ENCODE data around the gene GOLGA7B. TPM values are rescaled to one million over a fixed set of nuclear protein-coding genes. Genes with fewer than 3 reads are reported as not detected.

Gene GOLGA7B
- total and polyA plus RNA-seq, 2 donors (not counting 3 experiments of a cell fraction or from before 2014, with no cell fraction given) = 0.03 TPM; not detected in 1

- peaks cover 3 to 10% of the 10 kb centered on the region in 2 experiments for H3K27me3 ChIP-seq (ENCODE audit: control insufficient read depth in 2 of 2, insufficient read depth in 2 of 2, low read length in 2 of 2)
- H3K27ac ChIP-seq (ENCODE audit: insufficient read depth, low read depth, low read length) = no peak overlapping the region
- H3K4me2 ChIP-seq (ENCODE audit: insufficient read depth, low read length) = no peak overlapping the region
- ChIA-PET CTCF (interaction anchor here (1.2 to 1.3 kb wide), 2 partner anchors 198 to 211 kb away, joined by 3 read pairs; no protein-coding TSS in a partner anchor), POLR2A (no interaction called here)
- no peak overlapping the region for H3K4me3 ChIP-seq (replicated peaks in 1 of 3; ENCODE audit: insufficient read depth in 1 of 3, low read depth in 1 of 3, low read length in 3 of 3)
- H3K36me3 ChIP-seq (ENCODE audit: control insufficient read depth in 2 of 2, extremely low read depth in 1 of 2, insufficient read depth in 2 of 2, low read length in 2 of 2) = no peaks in the 10 kb centered on the region
- intact Hi-C loops (cut with micrococcal nuclease) = no loop called here
- H3K9ac ChIP-seq (replicated peaks; ENCODE audit: extremely low read depth, insufficient read depth, low read length) = no peak overlapping the region
- no peak for TF ChIP-seq MYC (IDR thresholded peaks at IDR 0.05; ENCODE audit: low read depth, low read length)
- no peak for TF ChIP-seq CTCF (IDR thresholded peaks at IDR 0.05; ENCODE audit: extremely low read depth in 1 of 2, insufficient read depth in 1 of 2, low read depth in 1 of 2, low read length in 2 of 2)
- no peak for TF ChIP-seq EZH2 (IDR thresholded peaks at IDR 0.05; ENCODE audit: borderline replicate concordance, low read depth, low read length, severe bottlenecking)
- TF ChIP-seq GATA2 (IDR thresholded peaks at IDR 0.05; ENCODE audit: insufficient read depth, insufficient read length, low read depth, low read length) = no peak
- TF ChIP-seq JUN (IDR thresholded peaks at IDR 0.05; ENCODE audit: borderline replicate concordance, insufficient read depth, insufficient read length, low read depth) = no peak
- no peak for TF ChIP-seq POLR2A (IDR thresholded peaks at IDR 0.05; ENCODE audit: low read depth, low read length)
- no peak for TF ChIP-seq FOS (IDR thresholded peaks at IDR 0.05; ENCODE audit: borderline replicate concordance, insufficient read depth, low read length)
- no peak for TF ChIP-seq MAX (IDR thresholded peaks at IDR 0.05; ENCODE audit: insufficient read depth, insufficient read length)
- no peak for TF ChIP-seq POLR2AphosphoS5 (IDR thresholded peaks at IDR 0.05; ENCODE audit: insufficient read depth, low read depth, low read length)
- DNase-seq (ENCODE audit: low read depth, low spot score) (peak; percentile 28), FAIRE-seq (no peak)
- no peaks in the 10 kb centered on the region for H4K20me1 ChIP-seq (replicated peaks; ENCODE audit: control insufficient read depth, extremely low read depth, insufficient read depth, low read length)
- dilution Hi-C loops (cut with MboI; ENCODE audit: extremely low pct_ligation_motif_present, low sequenced_read_pairs) = no loop called here
- no peak overlapping the region for H2AFZ ChIP-seq (ENCODE audit: low read depth, low read length)
- no TSS peak for BruUV-seq (replicated peaks)
- no peaks in the 10 kb centered on the region for H3K9me1 ChIP-seq (replicated peaks; ENCODE audit: control insufficient read depth, extremely low read depth, insufficient read depth, low read length)
- no peaks in the 10 kb centered on the region for H3K4me1 ChIP-seq (ENCODE audit: control insufficient read depth, extremely low read depth, insufficient read depth, low read length)
- H3K9me3 ChIP-seq (replicated peaks; ENCODE audit: control insufficient read depth, insufficient read depth, low read length) = no peaks in the 10 kb centered on the region
- no peaks in the 10 kb centered on the region for H3K79me2 ChIP-seq (ENCODE audit: control insufficient read depth, insufficient read depth, low read length)
Observed at GRCh38 chr10:97830064-97830463, 19.6 kb upstream of the GOLGA7B start.
